Femur (tissue), 1 donor: Measurements from ENCODE around the gene CDK15.
"Not testable (repeated sequence)": the region's sequence is repeated elsewhere in the genome, so short reads cannot be mapped to it uniquely, and the experiment has no call there.

Source experiments
- DNase-seq: peaks from one replicate; pipeline ENCODE4 v3.0.0-alpha.2; 2017

The CDK15 gene

DNA sequence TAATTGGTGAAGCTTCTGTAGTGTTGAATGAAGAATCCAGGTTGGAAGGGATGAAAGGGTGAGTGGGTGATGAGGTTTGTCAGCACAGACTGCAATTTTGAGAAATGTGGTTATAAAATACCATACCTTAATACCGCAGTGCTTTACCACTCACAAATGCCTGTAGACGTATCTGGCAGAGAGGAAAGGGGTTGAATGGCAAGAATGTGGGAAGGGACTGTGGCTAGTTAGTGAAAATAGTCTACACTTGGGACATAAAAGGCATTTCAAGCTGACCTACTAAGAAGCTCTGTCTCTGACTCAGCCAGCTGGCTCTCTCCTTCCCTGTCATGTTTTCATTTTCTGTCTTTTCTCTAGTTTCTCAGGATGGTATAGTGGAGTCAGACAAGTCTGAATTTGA, 25.1 kb downstream of the CDK15 start:
- no peak for DNase-seq

- DNase-seq = no peak
Observed at GRCh38 chr2:201833781-201834180, 27.4 kb downstream of the CDK15 start.

DNA sequence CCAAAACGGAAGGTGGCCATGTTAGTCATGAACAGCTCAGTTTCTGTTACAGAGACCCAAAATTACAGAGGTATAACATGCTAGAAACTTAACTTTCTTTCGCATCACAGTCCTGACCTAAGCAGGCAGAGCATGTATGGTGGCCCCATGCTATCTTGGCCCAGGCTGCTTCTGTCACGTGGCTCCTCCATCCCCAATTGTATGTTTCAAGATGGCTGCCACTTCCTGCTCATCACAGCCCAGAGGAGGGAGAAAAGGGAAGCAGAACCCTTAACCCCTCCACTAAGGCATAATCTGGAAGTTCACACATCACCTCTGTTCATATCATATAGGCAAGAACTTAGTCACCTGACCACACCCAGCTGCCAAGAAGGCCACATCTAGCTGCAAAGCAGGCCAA, 28.7 kb downstream of the CDK15 start:
- DNase-seq = no peak

GRCh38 chr2:201837391-201837790, 31.1 kb downstream of the CDK15 start:
- no peak for DNase-seq

DNA sequence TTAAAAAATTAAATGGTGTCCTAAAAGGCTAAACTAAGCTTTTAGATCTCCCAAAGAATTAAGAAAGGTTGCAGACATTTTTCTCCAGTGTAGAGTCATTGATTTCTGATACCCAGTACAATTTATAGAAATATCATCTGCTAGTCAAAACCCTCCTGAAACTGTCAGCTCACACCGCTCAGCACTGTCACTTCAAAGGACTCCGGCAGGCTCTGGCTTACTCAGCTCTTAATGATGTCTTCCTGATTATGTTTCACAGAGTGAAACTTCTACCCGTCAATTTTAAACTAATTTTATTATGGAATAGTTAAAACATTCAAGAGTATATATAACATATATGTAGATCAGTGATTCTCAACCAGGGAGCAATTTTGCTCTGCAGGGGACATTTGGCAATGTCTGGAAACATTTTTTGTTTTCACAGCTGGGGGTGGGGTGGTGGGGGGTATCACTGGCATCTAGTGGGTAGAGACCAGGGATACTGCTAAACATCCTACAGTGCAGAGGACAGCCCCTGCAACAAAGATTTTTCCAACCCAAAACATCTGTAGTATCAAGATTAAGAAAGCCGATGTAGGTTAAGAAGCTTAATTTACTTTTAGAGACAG, 31.6 kb downstream of the CDK15 start:
- no peak for DNase-seq

DNA sequence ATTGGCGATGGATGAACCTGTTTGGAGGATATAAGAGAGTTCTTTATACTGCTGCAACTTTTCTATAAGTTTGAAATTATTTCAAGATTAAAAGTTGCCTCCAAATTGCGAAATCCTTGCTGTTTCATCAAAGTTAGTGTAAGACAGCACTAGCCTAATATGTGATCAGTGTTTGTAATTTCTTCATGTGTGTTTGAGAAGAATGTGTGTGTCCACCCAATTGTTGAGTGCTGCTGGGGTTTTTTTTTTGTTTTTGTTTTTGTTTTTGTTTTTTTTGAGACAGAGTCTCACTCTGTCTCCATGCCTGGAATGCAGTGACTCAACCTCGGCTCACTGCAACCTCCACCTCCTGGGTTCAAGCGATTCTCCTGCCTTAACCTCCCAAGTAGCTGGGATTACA, 33.4 kb downstream of the CDK15 start:
- DNase-seq = no peak

GRCh38 chr2:201840726-201841125, 34.4 kb downstream of the CDK15 start:
- no peak for DNase-seq

GRCh38 chr2:201842131-201842860, 36.0 kb downstream of the CDK15 start:
- no peak for DNase-seq

DNA sequence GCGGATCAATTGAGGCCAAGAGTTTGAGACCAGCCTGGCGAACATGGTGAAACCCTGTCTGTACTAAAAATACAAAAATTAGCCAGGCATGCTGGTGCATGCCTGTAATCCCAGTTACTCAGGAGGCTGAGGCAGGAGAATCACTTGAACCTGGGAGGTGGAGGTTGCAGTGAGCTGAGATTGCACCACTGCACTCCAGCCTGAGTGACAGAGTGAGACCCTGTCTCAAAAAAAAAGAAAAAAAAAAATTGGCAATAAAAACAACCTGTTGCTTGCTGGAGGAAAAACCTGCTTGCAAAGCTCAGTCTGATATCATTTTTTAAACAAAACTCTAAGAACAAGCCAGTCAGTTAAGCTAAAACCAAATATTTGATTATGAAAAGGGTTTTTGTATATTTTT, 38.6 kb downstream of the CDK15 start:
- not testable (repeated sequence) for DNase-seq

DNA sequence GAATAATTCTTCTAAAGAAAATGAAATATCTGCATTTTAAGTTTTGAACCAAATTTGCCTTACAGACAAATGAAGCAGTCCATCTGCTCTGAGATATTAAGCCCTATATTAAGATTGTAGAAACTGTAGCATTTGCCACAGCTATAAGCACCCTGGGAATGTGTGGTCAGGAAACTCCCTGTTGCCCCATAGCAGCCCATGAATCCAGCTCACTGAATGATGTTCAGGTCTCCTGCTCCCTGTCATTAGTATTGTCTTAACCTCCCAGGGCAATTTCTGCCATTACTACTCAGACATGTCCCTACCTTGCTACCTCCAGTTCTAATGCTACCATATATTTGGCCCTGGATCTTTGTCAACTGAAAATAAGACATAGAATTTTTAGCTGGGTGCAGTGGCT, 41.1 kb downstream of the CDK15 start:
- DNase-seq = no peak

GRCh38 chr2:201852462-201852861, 46.1 kb downstream of the CDK15 start:
- no peak for DNase-seq

DNA sequence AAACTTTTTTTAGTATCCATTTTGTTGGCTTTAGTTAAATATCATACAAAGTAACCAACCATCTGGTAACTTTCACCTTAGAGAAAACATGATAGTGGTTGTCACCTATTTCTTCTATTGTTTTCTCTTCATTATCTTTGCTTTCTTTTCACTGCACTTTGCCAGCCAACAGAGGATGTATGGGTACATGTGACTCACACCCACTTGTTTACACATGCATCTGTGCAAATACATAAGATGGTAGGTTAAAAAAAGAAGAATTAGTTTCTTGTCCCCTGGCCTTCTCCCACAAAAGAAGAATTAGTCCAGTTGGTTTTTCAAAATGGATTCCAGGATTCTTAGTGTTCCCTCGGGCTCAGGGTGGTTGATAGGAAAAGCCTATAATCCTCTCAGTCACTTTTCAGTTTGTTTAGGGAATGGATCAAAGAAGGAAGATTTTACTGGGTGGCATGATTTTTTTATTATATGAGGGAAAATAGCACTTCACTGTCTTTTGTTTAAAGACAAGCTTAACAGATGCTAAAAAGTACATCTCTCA, 46.6 kb downstream of the CDK15 start:
- no peak for DNase-seq

DNA sequence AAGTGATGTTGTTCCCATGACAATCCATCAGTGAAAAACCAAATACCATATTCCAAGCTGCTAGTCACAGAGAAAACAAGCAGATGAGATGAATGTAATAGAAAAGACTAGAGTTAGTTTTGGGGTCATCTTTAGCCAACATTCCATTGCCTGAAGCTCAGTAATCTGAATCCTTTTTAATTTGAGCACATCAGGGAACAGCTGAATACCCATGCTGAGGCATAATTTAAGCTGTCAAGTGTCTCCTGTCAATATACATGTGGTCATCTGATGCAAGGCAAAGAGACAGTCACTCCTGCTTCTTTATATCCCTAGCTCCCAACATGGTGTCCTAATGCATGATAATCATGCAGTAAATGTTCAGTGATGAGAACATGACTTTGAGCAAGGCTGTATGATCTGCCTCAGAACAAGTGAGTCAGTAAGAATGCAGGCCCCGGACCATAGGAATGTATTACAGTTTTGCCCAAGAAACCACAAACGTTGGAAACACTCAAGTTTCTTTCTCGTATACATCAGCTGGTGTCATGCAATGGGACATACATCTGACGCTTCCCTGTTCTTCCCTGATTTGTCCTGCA, 48.0 kb downstream of the CDK15 start:
- DNase-seq = no peak

GRCh38 chr2:201854841-201855240, 48.5 kb downstream of the CDK15 start:
- DNase-seq = no peak

- no peak for DNase-seq
Observed at GRCh38 chr2:201855356-201855755, 49.0 kb downstream of the CDK15 start.

DNA sequence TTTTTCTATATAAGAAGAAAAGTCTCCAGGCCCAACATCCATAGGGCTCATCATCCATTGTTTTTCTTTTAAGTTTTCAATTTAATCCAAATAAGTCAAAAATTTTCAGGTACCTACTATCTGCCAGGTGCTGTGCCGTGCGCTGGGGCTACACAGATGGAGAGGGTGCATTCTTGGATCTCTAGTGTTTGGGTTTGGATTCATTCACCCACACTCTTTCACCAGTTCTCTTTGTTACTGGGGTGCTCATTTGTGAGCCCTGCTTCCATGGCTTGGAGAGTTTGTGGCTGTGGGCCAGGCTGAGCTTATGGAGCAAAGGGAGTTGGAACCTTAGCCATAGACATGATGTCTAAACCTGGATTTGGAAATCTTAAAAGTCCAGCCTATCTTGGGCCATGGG, 51.0 kb downstream of the CDK15 start:
- no peak for DNase-seq

GRCh38 chr2:201858281-201859184, 52.2 kb downstream of the CDK15 start:
- DNase-seq = peak; percentile 42

DNA sequence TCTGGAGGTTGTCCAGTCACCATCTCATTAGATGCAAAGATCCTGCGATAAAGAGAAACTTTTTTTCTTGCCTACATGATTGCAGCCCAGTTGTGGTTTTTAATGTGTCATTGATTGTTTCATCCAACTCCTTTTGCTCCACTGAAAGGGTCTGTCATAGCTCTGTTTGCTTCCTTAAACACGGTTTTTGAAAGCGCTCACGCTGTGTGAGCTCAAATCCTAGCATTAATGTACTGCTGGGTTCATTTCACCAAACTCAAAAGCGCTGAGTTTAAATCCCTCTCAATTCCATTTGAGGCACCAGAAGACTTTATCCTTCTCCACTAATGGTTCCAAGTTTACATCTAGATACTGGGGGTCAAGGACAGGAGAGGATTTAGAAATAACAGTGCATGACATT, 53.6 kb downstream of the CDK15 start:
- no peak for DNase-seq

DNA sequence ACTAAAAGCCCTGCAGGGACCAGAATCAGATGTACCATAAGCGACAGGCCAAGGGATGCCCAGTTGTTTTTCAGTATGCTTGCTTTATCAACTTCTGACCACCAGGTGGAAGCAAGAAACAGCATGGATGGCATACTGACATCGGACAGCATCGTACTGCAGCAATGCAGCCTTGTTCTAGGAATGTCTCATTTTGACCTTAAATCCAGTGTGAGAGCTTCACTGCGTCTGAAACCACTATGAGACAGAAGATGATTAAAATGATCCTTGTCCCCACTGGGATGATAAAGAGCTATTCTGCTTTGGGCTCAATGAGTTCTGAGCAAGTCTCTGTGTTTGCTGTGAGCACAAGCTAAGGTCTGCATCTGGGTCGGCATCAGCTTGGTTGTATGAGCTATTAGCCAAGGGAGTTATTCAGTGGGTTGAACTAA, 54.3 kb downstream of the CDK15 start:
- DNase-seq = peak; percentile 73

DNA sequence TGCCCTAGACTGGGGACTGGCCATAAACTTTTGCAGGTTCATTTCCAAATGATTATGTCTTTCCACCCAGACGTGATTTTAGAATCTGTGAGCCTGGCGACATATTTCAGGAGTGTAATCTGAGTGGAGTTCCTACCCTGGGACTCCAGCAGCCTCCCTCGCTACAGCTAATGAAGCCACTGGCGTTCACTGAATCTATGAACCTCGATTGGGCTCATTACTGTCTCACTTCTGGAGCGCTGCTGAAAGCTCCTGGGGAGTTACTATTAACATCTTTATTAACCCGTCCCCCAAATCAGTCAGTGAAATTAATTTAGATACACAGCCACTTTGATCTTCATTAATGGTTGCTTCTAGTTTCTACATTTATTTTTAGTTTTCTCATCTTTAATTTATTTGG, 56.5 kb downstream of the CDK15 start:
- DNase-seq = no peak

DNA sequence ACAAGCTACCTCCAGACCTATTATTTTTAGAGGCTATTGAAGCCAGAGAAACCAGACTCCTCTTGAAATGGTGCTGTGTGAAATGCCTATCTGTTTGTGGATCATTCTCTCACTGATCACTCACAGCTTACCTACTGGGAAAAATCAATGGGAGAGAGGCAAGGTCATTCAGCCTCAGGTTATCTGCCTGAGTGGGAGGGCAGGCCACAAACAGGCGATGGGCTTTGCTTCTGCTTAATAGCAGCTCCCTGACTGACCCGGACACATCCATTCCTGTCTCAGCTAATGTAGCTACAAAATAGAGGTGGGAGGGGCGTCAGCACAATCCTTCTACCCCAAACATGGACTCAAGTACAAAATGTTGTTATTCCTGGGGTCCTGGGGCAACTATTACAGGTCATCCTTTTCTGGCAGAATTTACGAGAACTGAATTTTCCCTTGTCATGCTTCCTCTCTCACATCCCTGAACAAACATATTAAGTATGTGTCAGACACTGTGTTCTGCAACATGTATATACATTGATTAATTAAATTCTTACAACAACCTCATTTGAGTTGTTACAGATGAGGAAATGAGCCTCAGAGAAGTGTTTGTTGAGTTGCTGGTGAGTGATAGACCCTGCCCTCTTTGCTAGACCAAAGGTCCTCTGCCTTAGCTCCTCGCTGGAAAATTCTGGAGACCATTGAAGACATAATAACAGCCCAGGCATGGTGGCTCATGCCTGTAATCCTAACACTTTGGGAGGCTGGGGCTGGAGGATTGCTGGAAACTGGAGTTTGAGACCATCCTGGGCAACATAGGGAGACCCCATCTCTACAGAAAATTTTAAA, 60.5 kb downstream of the CDK15 start:
- no peak for DNase-seq

DNA sequence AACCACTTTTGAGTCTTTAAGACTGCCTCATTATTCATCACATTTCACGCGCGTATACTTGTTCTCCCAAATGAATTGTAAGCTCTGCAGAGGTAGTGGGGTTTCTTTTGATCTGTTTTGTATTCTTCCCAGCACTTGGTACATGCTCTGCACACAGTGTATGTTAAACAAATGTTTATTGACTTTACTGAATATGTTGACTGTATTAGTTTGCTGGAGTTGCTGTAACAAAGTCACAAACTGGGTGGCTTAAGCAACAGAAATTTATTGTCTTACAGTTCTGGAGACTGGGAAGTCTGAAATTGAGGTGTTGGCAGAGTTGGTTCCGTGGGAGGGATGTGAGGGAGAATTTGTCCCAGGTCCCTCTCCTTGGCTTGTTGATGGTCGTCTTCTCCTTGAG, 65.1 kb downstream of the CDK15 start:
- DNase-seq = no peak
